ES-I3 (cell line): ENCODE measurements around the gene STYXL2.

Source experiments
- H3K36me3 ChIP-seq: 2 replicates; pipeline ENCODE4 v1.6.1; 2013; ENCODE audit warnings: mild to moderate bottlenecking, low read length, control low read depth, moderate library complexity; ENCODE audit not compliant: insufficient read depth
- H3K4me1 ChIP-seq: 2 replicates; pipeline ENCODE4 v1.6.1; 2013; ENCODE audit warnings: mild to moderate bottlenecking, control low read depth, low read length; ENCODE audit not compliant: insufficient read depth
- H3K9ac ChIP-seq: 2 replicates; pipeline ENCODE4 v1.6.1; 2013; ENCODE audit warnings: low read depth, mild to moderate bottlenecking, low read length, moderate library complexity
- H3K9me3 ChIP-seq: 2 replicates; pipeline ENCODE4 v1.6.1; 2013; ENCODE audit warnings: mild to moderate bottlenecking, low read length, moderate library complexity; ENCODE audit not compliant: control insufficient read depth, insufficient read depth

The STYXL2 gene

DNA sequence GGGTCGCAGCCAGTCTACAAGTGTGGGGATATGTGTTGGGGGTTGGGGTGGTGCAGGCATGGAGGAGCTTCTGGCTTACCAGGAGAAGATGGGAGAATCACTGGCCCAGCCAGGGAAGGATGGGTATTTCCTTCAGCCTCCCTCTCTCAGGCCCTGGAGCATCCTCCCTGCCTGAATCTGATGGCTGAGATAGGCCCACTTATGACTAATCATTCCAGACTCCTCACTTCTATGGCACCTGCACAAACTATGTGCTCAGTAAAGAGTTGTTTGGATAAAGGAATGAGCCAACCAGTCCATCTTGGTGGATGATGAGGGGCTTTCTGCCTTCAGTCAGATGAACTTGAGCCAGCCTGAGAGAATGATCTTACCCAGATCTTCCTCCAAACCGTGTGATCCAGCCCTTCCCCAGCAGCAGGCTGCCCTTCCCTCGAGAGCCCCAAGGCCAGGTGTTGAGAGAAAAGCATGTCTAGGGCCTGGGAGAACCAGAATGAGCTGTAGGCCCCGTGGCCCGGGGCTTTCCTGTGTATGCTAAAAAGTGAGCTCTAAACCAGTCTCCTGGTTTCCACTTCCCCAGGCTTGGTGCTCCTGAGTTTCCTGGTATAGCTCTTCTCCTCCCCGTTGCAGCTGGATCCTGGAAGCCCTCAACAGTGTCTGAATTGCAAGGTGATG, 5.0 kb upstream of the STYXL2 start:
- Histone ChIP-seq H3K4me1 (peaks cover 3% of the 10 kb centered on the region; the same call in 1 of the 2 replicates), H3K36me3 (no peaks in the 10 kb centered on the region), H3K9ac (no peak overlapping the region), H3K9me3 (no peaks in the 10 kb centered on the region)

DNA sequence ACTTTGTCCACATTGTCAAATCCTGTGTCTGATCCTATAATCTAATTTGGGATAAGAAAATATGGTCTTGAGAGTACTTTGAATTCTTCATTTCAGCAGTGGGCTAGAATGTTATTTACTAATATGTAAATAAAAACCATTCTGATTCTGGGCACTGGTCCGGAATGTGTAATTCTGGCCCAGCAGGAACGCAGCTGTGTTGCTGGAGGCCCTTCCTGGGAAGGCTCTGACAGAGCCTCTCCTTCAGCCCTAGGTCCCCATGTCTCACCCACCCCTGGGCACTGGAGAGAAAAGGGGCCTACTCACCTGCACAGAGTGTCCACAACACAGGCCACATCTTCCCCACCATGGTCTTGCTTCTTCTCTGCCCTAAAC, 3.9 kb upstream of the STYXL2 start:
- Histone ChIP-seq H3K9ac (no peak overlapping the region), H3K36me3 (no peaks in the 10 kb centered on the region), H3K9me3 (no peaks in the 10 kb centered on the region), H3K4me1 (peaks cover 10% of the 10 kb centered on the region; the same call in 1 of the 2 replicates)

- Histone ChIP-seq H3K4me1 (peaks cover 10% of the 10 kb centered on the region; the same call in 1 of the 2 replicates), H3K36me3 (no peaks in the 10 kb centered on the region)
Observed at GRCh38 chr1:167090314-167090942, 3.4 kb upstream of the STYXL2 start, which contains the start of gene GPA33. TSS of gene GPA33 (minus strand) at chr1:167090377. CDS start at chr1:167090287, 90 bp downstream.

DNA sequence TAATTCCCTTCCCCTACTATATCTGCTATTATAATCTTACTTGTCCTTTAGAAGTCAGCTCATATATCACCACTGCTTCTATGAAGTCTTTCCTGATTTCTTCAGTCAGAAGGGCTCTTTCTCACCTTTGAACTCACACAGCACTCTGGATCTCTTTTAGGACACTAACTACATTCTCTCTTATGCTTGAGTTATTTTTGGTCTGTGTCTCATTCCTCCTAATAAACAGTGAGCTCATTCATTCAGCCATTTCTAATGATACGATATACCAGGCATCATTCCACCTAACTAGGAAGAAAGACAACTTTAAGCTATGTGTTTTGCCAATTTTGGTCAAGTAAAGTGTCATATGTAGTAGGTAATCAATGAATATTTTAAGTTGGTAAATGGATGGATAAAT, 1.2 kb upstream of the STYXL2 start:
- H3K36me3 ChIP-seq, result no peaks in the 10 kb centered on the region; the same call in 1 of the 2 replicates
- peaks cover 10% of the 10 kb centered on the region; the same call in 1 of the 2 replicates for H3K4me1 ChIP-seq
- H3K9me3 ChIP-seq, result no peaks in the 10 kb centered on the region
- H3K9ac ChIP-seq, result no peak overlapping the region

More at GRCh38 chr1:167090314-167090942, 3.4 kb upstream of the STYXL2 start, which contains the start of gene GPA33:
- H3K9me3 ChIP-seq, result no peaks in the 10 kb centered on the region
- no peak within 1 kb of the TSS for H3K9ac ChIP-seq

DNA sequence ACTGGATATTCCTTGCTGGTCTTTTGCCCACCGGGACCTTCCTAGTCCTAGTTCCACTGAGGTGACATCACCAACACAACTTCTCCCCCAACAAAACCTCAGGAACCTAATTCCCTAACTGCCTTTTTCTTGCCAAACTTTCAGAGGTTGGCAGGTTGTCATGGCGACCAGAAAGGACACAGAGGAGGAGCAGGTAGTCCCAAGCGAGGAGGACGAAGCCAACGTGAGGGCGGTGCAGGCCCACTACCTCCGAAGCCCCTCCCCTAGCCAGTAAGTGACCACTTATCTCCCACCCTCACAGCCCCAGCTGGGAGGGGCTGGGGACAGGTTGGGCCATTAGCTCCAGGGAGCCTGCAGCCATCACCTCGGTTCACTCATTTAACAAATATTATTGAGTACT, 815 bp downstream of the STYXL2 start:
- Histone ChIP-seq H3K36me3 (no peaks in the 10 kb centered on the region; the same call in 1 of the 2 replicates), H3K9ac (no peak overlapping the region), H3K4me1 (peaks cover 10% of the 10 kb centered on the region; the same call in 1 of the 2 replicates), H3K9me3 (no peaks in the 10 kb centered on the region; the same call in 1 of the 2 replicates)

GRCh38 chr1:167095368-167095767, 1.5 kb downstream of the STYXL2 start:
- no peak overlapping the region for H3K9ac ChIP-seq
- H3K4me1 ChIP-seq, result peaks cover 10% of the 10 kb centered on the region; the same call in 1 of the 2 replicates
- H3K36me3 ChIP-seq, result no peaks in the 10 kb centered on the region; the same call in 1 of the 2 replicates
- no peaks in the 10 kb centered on the region; the same call in 1 of the 2 replicates for H3K9me3 ChIP-seq

DNA sequence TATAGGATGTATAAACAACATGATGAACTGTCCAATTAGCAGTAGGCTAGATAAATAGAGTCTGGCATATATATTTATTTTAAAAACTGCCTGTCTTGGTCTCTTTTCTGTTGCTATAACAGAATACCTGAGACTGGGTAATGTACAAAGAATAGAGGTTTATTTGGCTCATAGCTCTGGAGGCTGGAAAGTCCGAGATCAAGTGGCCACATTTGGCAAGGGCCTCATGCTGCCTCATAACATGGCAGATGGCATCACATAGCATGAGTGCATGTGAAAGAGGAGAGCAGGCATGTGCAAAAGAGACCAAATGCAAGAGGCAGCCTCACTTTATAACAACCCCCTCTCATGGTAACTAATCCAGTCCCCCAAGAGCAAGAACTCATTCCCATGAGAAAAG, 6.0 kb downstream of the STYXL2 start:
- Histone ChIP-seq H3K9me3 (no peaks in the 10 kb centered on the region; the same call in 1 of the 2 replicates), H3K36me3 (no peaks in the 10 kb centered on the region; the same call in 1 of the 2 replicates), H3K9ac (no peak overlapping the region), H3K4me1 (peaks cover 16% of the 10 kb centered on the region)

DNA sequence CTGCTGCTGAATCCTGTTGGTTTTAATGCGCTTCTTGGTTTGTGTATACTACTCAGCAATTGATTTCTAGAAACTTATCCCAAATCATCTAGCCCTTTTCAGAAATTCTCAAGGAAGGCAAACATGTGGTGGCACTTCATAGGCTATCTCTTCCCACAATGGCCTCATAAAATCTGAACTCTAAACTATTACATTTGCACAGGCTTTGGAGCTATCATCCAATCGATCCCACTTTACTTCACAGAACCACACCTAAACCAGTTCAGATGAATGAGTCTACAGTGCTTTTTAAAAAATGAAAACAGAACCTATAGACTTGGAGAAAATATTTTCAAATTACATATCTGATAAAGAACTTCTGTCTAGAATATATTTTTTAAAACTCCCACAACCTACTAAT, 6.9 kb downstream of the STYXL2 start:
- no peaks in the 10 kb centered on the region; the same call in 1 of the 2 replicates for H3K36me3 ChIP-seq

DNA sequence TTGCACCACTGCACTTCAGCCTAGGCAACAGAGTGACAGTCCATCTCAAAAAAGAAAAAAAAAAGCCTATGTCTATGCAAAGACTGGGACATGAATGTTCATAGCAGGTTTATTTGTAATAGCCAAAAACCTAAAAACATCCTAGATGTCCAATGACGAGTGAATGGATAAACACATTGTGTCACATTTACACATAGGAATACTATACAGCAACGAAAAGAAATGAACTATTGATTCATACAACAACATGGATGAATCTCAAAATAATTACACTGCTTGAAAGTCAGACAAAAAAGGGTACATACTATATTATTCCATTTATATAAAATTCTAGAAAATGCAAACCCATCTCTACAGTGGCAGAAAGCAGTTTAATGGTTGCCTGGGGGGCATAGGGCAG, 7.9 kb downstream of the STYXL2 start:
- Histone ChIP-seq H3K4me1 (peaks cover 28% of the 10 kb centered on the region), H3K9ac (no peak overlapping the region), H3K36me3 (no peaks in the 10 kb centered on the region)

More for the DNA sequence above, 6.9 kb downstream of the STYXL2 start:
- Histone ChIP-seq H3K9me3 (no peaks in the 10 kb centered on the region; the same call in 1 of the 2 replicates), H3K9ac (no peak overlapping the region), H3K4me1 (peaks cover 24% of the 10 kb centered on the region)

GRCh38 chr1:167102906-167103573, 9.2 kb downstream of the STYXL2 start:
- H3K36me3 ChIP-seq, result no peaks in the 10 kb centered on the region
- H3K9me3 ChIP-seq, result no peaks in the 10 kb centered on the region; the same call in 1 of the 2 replicates
- H3K9ac ChIP-seq, result peak overlapping the region; percentile 32; the same call in 1 of the 2 replicates
- peaks cover 28% of the 10 kb centered on the region for H3K4me1 ChIP-seq

More for the DNA sequence above, 7.9 kb downstream of the STYXL2 start:
- no peaks in the 10 kb centered on the region; the same call in 1 of the 2 replicates for H3K9me3 ChIP-seq

- H3K9me3 ChIP-seq, result no peaks in the 10 kb centered on the region
- H3K9ac ChIP-seq, result peak overlapping the region; percentile 32; the same call in 1 of the 2 replicates
- H3K4me1 ChIP-seq, result peaks cover 30% of the 10 kb centered on the region
- no peaks in the 10 kb centered on the region for H3K36me3 ChIP-seq
Observed at GRCh38 chr1:167104256-167104633, 10.4 kb downstream of the STYXL2 start.

DNA sequence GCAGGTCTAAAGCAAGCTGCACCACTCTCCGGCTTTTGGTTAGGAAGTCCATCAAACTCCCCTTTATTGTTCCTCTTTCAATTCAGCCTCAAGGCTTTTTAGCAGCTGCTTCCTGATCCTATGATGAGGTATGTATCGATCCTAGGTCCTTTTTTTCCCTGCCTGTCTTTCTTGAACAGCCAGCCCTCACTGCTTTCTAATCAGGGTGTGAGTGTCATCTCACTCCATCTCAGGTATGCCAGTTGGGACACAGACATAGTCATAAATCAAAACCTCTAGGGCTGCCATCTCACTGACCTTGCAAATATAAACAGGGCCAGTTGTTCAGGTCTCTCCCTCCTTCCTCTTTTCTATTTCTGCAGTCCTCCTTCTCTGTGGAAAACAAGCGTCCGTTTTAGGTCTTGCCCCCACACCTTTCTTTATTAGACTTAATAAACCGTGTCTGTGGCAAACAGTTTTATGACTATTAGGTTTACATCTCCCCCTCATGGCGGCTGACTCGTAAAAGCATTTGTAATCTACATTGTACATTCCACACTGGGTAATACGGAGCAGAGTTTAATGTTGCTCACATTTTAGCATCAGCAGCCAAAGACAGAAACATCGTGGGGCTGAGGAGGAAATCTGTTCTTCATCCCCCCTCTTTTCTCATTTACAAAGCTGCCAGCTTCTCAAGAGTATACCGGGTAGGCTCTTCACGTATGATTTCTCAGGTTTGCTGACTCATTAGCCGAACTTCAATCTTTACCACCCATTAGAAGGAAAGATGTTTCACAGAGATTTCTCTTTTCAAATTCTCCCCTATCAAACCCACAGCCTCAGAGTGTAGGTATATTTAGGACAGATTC, 11.6 kb downstream of the STYXL2 start:
- no peak overlapping the region for H3K9ac ChIP-seq
- H3K36me3 ChIP-seq, result no peaks in the 10 kb centered on the region
- no peaks in the 10 kb centered on the region for H3K9me3 ChIP-seq
- peaks cover 34% of the 10 kb centered on the region for H3K4me1 ChIP-seq

GRCh38 chr1:167106119-167106461, 12.2 kb downstream of the STYXL2 start:
- Histone ChIP-seq H3K9ac (no peak overlapping the region), H3K4me1 (peaks cover 34% of the 10 kb centered on the region), H3K9me3 (no peaks in the 10 kb centered on the region), H3K36me3 (no peaks in the 10 kb centered on the region)

DNA sequence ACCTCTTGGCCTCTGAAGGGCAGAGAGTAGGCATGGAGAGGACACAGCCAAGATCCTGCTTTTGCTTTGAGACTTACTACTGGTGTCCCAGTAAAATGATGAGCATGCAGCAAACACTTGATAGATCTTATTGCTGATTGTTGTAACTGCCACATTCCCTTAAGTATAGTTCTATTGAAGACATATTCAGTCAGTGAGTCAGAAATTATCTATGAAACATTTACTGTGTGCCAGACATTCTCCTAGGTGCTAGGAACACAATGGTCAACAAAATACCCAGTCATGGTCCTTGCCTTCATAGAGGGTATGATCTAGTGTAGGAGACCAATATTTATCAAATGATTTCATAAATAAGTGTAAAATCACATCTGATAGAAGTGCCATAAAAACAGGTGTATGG, 13.6 kb downstream of the STYXL2 start:
- Histone ChIP-seq H3K4me1 (peaks cover 34% of the 10 kb centered on the region), H3K36me3 (no peaks in the 10 kb centered on the region), H3K9ac (no peak overlapping the region), H3K9me3 (no peaks in the 10 kb centered on the region)
